HG03103 (cell line): ENCODE results near the gene METRNL.
"Not testable (repeated sequence)": the region's sequence is repeated elsewhere in the genome, so short reads cannot be mapped to it uniquely, and the experiment has no call there.

Source experiments
- ATAC-seq: cut with Tn5 transposase; IDR thresholded peaks from one replicate; pipeline ENCODE4 v1.9.1; 2021; ENCODE audit warnings: low read depth; ENCODE audit not compliant: unreplicated experiment

METRNL gene

GRCh38 chr17:83132251-83133081 is 53.1 kb downstream of the METRNL start:
- ATAC-seq = no peak

- ATAC-seq = no peak
Observed at GRCh38 chr17:83133302-83134121, 54.1 kb downstream of the METRNL start.

- ATAC-seq = not testable (repeated sequence)
Observed at GRCh38 chr17:83134456-83134855, 55.0 kb downstream of the METRNL start.

- no peak for ATAC-seq
Observed at GRCh38 chr17:83135692-83136091, 56.3 kb downstream of the METRNL start.

GRCh38 chr17:83136156-83136555 is 56.7 kb downstream of the METRNL start:
- ATAC-seq = no peak

GRCh38 chr17:83136931-83137330 is 57.5 kb downstream of the METRNL start:
- ATAC-seq = no peak

GRCh38 chr17:83137523-83137922 is 58.1 kb downstream of the METRNL start:
- ATAC-seq = no peak

- ATAC-seq = no peak
Observed at GRCh38 chr17:83138820-83139219, 59.4 kb downstream of the METRNL start.

- not testable (repeated sequence) for ATAC-seq
Observed at GRCh38 chr17:83139541-83140248, 60.3 kb downstream of the METRNL start.

GRCh38 chr17:83140249-83140566 is 60.8 kb downstream of the METRNL start:
- not testable (repeated sequence) for ATAC-seq

GRCh38 chr17:83142619-83143018 is 63.2 kb downstream of the METRNL start:
- ATAC-seq = no peak

- no peak for ATAC-seq
Observed at GRCh38 chr17:83143817-83144231, 64.4 kb downstream of the METRNL start.
